HG03039 (cell line): Measurements from ENCODE around the gene RAB37.

ENCODE experiments used
- ATAC-seq: cut with Tn5 transposase; IDR thresholded peaks from one replicate; pipeline ENCODE4 v1.9.1; 2021; ENCODE audit warnings: mild to moderate bottlenecking, moderate library complexity; ENCODE audit not compliant: unreplicated experiment

The RAB37 gene

DNA sequence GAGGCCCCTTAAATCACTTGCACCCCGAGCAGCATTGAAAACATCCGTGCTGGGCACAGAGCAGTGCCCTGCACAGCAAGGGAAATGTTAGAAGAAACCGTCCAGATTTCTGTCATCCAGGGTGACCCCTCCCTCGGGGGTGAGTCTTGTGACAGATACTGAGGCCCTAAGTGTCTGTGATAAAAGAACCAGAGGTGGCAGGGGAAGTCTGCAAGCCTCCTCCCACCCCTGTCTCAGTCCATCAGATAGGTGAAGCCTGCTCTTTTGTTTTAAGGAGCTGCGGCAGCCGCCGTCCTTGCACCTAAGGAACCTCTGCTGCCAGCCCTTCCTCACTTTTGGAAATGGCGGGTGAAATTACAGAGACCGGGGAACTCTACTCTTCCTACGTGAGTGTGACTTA, 39.9 kb downstream of the RAB37 start:
- no peak for ATAC-seq

DNA sequence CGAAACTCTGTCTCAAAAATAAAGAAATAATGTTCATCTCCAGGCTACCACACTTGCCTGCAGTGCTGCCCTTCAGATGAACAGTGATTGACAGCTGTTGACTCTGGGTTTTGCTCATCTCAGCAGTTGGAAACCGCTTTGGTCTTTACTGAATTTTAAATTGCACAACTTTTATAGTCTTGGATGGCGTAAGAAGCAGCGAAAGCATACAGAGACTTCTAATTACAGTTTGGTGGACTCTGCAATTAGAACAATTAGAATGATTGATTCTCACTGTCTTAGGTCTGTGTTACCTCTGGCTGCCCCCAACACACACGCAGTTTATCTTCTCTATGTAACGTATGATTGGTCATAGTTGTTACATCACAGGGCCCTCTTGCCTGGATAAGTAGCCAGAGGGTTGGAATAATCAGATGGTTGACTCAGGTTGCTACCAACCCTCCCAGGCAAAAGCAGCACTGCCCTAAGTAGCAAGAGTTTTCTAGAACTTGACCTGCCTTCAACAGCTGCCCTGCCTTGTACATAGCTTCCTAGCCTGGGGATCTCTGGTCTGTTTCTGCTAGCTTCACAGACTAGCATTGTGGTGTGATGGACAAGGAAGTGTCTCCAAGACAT, 41.0 kb downstream of the RAB37 start:
- ATAC-seq = no peak

DNA sequence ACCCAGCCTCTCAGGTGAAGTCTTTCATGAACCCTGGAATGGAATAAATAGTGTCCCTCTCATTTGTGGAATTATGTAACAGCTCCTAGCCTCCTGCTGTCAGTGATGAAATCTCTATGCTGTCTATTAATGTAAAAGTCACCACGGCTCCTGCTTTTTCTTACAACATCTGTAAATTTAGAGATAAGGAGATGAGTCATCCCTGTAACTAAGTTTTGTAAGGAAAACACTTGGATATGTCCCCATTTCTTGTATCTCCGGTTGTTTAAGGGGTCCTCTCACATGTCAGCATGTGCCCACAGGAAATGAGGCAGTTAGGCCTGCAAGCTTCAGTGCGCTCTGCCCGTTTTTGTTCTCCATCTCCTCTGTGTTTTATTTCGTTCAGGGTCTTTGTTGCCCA, 41.9 kb downstream of the RAB37 start:
- ATAC-seq = no peak

DNA sequence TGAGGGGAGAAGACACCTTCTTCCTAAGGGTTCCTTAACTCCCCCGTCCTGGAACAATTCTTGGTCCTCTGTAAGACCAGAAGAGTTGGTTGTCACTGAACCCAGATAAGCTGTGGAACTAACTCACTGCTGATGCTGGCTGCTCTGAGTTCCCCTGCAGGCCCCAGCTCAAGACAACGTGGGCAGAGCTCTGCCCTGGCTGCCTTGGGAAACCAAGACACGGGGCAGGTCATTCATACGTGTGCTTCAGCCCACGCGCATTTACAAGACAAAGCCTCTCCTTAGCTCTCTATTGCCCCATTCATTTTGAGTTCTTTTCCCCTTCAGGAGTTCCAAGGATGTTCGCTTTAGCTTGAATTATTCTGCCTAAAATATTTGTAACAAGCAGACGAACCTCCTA, 42.4 kb downstream of the RAB37 start:
- ATAC-seq = no peak

DNA sequence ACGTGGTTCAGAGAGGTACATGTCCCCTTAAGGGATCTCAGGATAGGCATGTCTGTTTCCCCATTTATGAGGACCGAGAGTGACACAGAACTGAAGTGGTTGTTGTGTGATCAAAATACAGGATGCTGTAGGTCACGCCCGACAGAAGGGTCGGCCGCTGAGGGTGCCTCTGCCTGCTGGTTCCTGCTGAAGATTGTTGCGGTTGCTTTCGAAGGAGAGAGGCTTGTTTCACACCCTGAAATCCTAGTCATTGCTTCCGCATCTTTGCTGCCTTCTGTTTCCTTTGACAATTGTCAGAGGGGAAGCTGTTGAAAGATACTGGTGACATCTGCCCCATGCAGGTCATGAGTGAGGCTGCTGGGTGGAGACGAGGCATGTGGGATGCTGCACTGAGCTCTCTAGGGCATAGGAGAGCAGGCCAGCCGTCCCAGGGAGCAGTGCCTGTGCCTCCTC, 42.9 kb downstream of the RAB37 start:
- no peak for ATAC-seq

DNA sequence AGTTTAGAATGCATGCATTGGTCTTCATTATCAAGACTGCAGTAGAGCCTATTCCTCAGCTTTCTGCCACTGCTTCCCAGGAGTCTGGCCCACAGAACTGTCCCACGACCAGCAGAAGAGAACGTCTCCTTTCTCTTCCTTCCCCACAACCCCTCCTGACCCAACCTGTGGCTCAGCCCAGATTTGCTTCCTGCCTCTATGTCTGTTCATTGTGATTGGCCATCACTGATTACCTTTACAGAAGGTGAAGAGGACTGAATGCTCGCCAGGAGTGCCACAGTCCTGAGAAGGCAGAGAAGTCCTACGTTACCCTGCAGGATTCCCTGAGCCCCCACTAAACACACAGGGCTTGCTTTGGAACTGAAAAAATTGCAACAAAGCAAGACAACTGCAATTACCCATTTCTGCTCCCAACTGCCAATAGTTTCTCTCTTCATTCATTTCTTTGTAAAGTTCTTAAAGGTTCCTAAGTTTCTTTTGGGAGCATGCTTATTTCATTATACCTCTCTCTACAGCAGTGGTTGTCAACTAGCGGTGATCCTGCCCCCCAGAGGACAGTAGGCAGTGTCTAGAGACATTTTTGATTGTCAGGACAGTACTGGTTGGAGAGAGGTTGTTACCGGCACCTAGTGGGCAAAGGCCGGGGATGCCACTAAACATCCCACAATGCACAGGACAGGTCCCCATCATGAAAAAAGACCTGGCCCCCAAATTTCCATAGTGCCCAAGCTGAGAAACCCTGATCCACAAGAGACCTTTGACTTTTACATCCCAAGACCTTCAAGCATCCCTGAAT, 43.6 kb downstream of the RAB37 start:
- ATAC-seq = no peak

DNA sequence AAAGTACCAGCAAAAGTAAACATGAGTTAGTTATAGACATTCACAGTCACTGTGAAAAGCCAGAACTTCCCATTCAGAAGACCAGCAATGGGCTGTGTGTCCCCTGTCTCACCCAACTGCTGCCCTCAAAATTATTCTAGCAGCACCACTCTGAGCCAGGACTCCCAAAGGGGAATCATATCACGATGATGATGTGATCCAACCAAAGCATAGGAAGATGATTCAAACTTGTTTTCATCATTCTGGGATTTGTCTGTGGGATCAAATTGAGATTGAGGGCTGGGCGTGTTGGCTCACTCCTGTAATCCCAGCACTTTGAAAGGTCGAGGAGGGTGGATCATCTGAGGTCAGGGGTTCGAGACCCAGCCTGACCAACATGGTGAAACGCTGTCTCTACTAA, 45.5 kb downstream of the RAB37 start:
- no peak for ATAC-seq

DNA sequence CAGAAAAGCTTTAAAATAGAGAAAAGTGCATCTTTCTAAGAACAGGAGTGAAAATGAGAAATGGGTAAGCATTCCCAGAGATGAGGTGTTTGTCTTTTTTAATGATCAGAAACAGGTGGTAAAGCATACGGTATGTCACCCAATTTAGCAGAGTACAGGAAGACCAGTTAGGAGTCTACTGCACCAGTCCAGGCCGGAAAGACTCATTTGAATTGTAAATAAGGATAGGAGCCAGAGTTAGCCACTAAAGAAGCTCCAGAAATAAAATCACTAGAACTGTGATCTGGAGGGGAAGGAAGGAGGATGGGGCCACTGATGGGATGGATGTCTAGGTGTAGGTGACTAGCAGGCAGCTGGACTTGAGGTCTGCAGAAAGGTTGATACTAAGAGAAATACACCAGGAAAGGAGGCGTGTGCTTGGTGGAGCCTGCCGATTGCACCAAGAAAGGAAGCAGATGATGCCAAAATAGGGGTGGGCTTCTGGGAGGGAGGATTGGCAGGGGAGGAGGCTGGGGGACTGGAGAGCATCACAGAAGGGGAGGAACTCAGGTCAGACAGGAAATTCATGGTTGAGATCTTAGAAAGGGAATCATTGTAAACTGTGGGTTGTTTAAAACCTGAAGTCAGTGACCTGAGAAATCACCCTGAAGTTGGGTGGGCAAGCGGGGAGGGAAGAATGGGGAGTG, 47.2 kb downstream of the RAB37 start:
- ATAC-seq = no peak

DNA sequence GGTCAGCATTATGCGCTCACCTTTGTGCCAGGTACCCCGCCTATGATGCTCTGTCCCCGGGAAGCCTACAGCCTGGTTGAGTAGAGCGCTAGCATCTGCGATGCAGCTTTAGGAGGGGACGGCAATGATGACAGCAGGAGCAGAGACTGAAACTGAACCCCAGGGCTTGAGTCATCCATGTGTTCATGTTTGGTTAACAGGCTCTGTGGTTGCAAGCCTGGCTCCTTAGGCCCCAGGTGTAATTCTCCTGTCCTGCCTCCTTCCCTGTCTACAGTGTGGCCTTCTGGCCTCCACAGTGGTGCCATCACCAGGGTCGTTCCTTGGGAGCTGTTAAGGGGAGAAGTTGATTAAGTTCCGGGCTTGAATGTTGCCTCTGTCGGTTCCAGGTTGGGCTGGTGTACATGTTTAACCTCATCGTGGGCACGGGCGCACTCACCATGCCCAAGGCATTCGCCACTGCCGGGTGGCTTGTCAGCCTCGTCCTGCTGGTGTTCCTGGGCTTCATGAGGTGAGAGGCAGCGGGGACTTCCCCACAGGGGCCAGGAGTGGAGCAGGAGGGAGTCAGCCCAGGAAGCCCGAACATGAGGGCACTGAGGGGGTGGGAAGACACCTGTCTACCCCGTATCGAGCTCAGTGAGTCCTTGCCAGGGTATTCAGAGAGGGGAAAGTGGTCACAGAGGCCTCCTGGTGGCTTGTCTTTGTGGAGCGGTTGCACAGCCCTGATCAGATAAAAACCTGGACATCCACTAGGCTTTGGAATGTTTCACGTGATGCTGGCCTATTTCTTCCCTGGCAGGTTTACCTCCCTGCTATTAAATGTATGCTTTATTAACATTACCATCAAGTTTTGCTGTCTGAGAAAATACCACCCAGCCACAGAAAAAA, 48.3 kb downstream of the RAB37 start:
- no peak for ATAC-seq

DNA sequence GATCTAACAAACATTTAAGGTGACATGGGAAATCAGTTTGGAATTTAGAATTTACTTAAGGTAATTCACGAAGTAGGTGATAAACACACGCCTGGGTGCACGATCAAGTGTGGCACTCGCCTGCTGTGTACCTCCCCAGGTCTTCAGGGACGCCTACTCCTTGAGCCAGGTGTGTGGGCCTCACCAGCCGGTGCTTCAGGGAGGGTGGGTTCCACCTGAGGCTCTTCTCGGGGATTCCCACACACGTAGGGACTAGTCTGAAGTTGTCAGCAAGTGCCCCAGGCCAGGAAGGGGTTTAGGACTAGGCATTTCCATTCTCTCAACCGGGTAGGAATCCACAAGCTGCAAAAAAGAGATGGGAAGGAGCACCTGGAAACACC, 48.9 kb downstream of the RAB37 start:
- no peak for ATAC-seq

DNA sequence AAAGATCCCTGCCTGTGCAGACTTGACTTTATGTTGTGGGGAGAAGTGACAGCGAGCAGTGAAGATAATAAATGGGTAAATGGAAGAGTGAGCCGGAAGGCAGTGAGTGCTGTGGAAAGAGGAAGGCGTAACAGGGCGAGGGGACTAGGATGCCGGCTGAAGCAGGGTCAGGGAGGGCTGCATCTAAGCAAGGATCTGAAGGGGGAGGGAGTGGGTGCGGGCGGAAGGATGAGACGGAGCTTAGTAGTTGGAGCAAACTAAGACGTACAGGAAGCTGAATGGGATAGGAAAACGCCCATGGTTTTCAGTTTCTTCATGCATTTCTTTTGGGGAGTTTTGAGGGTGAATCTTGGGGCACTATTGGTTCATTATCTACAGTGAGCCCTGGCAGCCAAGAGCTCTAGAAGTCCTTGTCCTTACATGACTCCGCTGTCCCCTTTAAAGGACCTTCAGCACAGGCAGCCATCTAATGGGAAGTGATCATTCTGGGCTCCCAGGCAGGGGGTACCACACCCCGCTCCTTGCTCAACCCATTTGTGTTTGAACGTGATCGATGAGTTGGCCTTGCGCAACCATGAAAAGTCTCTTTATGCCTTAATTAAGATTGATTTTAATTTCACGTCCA, 49.5 kb downstream of the RAB37 start:
- ATAC-seq = no peak

DNA sequence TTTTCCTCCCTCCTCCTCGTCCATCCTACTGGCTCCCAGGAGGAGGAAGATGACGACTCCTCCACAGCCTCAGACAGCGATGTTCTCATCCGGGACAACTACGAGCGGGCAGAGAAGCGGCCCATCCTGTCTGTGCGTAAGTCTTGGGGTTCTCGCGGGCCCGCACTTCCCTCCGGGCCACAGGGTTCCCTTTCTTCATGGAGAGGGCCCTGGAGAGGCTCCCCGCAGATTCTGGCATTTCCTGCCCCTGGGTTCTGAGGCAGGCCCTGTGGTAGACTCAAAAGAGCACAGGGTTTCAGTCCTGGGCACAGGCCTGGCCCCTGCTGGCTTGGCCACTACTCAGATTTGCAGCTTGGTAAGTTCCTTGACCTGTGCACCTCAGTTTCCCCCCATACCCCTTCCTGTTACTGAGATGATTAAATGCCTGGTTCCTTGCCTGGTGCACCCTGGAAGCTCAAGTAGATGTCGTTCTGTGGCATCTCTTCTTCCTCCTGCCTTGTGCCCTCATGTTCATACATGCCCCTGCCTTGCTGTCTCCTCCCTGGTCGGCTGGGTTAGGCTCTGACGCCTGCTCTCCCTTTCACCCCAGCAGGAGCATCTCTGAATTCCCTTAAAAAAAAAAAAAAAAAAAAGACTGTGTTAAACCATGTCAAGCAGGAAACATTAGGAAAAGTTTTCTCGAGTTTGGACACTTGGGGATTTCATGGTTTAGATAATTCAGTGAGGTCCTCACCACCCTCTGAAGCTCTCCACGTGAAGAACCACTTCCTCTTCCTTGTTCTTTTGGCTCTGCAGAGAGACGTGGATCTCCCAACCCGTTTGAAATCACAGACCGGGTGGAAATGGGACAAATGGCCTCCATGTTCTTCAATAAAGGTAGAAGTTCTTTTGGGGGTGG, 53.4 kb downstream of the RAB37 start:
- no peak for ATAC-seq

DNA sequence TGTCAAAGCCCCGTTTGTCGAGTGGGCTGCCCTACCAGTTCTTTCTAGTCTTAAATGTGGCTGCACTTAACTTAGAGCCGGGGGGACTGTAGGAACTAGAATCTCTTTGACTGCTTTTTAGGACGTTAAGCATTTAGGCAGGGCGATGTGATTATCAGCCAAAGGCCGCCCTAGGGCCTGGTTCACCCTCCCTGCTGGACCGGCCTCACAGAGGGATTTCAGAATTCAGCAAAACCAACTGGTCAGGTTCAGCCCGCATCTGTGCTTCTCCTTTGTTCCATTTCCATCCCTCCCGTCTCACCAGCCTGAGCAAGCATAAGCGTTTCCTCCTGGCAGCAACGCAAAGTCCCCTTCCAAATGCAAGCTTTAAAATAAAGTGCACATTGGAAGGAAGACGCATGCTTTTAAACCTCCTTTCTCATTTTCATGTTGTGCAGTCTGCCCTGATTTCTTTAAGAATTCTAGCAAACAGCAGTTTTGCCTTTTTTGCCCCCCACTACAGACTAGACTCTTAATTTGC, 55.6 kb downstream of the RAB37 start:
- ATAC-seq = no peak

DNA sequence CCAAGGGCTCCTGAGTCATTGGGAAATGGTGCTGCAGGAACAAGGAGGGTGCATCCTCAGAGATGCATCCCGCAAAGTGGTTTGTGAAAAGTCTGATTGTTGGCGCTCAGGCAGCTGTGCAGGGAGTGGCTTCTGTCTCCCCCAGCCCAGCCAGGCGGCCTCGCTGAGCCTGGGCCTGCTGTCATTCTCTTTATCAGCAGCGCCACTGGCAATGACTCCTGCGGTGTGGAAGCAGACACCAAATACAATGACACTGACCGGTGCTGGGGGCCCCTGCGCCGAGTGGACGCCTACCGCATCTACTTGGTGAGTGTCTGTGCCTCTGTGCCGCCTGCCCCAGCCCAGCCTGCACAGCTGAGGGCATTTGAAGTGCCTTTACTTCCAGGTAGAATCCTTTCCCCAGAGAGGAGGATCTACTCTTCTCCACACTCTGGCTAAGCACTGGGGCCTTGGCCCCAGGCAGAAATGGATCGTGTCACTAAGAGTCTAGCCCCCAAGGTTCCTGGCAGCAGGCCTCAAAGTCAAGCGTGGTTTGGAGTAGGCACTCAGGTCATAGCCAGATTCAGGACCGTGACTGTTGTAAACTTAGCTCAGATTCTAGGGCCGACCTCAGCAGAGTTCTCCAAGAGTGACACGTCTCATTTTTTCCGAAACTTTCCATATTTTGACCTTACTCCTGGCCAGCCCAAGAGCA, 58.4 kb downstream of the RAB37 start:
- ATAC-seq = no peak

DNA sequence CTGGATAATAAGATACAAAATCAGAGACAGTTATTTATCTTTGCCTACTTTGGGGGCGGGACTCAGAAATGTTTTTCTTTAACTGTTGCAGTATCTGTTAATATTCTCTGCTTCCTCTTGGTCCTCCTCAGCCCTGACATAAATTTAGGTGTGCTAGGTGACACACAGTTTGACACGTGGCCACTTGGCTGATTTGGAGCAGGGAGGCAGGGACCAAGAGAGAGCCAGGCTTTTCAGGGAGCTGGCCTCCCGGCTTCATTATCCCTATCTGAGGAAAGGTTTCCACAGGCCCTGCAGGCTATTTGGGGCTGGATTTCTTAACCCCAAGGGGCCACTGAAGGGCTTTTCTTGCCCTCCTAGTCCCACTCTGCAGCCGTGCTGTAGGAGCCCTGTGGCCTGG, 59.2 kb downstream of the RAB37 start:
- no peak for ATAC-seq

DNA sequence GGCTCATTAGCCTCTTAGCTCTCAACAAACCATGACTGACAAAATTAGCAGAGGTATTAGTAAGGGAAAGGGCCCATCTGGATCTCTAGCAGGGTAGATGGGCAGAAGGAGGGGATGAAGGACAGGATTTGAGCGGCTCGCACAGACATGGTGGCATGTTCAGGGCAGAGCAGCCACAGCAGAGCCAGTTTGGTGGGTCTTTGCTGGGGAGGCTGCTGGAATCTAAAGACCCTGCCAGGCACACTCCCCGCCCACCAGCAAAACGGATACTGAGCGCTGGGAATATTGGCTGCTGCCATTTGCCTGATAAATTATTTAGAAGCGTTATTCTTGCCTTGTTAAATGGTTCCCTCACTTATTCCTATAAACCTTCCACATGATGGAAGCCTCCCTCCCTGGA, 59.8 kb downstream of the RAB37 start:
- ATAC-seq = no peak
